Uterus (tissue), 4 donors: ENCODE data around the gene LMNB1. TPM values are rescaled to one million over a fixed set of nuclear protein-coding genes. Genes with fewer than 3 reads are reported as not detected.

ENCODE experiments used
- DNase-seq, 2 donors: peaks; one replicate each; pipeline ENCODE4 v3.0.0-alpha.2; 2019 to 2020
- H3K27ac ChIP-seq, 2 donors: fragments of 200-600 bp; sonication (generic); 1 replicate in 1 of 2; 2 replicates in 1 of 2; pipeline ENCODE4 v1.5.1; 2016 to 2018
- H3K27me3 ChIP-seq, 2 donors: fragments of 200-600 bp; sonication (generic); one replicate each; pipeline ENCODE4 v1.5.1; 2018 to 2019; ENCODE audit warnings: control low read depth in 1 of 2
- H3K36me3 ChIP-seq, 2 donors: fragments of 200-600 bp; sonication (generic); one replicate each; pipeline ENCODE4 v1.5.1; 2019; ENCODE audit warnings: control low read depth in 1 of 2
- H3K4me1 ChIP-seq, 2 donors: fragments of 200-600 bp; sonication (generic); one replicate each; pipeline ENCODE4 v1.5.1; 2018 to 2019; ENCODE audit warnings: control low read depth in 1 of 2
- H3K4me3 ChIP-seq, 2 donors: fragments of 200-600 bp; sonication (generic); 1 replicate in 1 of 2; 2 replicates in 1 of 2; pipeline ENCODE4 v1.5.1; 2018 to 2019; ENCODE audit warnings: mild to moderate bottlenecking in 1 of 2
- H3K9me3 ChIP-seq, 2 donors: fragments of 200-600 bp; sonication (generic); one replicate each; pipeline ENCODE4 v1.5.1; 2019; ENCODE audit warnings: control low read depth in 1 of 2
- CTCF ChIP-seq, 4 experiments: fragments of 200-600 bp in 2 of 4; fragments of 450-650 bp in 2 of 4; sonication (generic) in 2 of 4; IDR thresholded peaks; one replicate each; pipeline ENCODE4 v1.5.1; 2016 to 2019; ENCODE audit warnings: antibody characterized with exemption in 4 of 4, mild to moderate bottlenecking in 2 of 4, moderate library complexity in 1 of 4
- POLR2A ChIP-seq, 2 donors: fragments of 450-650 bp; IDR thresholded peaks; one replicate each; pipeline ENCODE4 v1.6.1; 2016; ENCODE audit warnings: antibody characterized with exemption in 2 of 2, mild to moderate bottlenecking in 1 of 2, moderate library complexity in 1 of 2
- intact Hi-C: fragments of 100-400 bp; cut with DNase I; formaldehyde crosslinking; loops from one replicate; pipeline ENCODE4 v1.15.1; 2023; ENCODE audit warnings: low total_unique reads
- total RNA-seq, 4 donors: library from RNA; depleted of rRNA in 3 of 4; stranded (reverse); fragments of >200 nt in 3 of 4; gene quantifications; one replicate each; pipeline versions ENCODE4 v1.1.0 to v1.2.4, GENCODE V29; 2014 to 2023
- donor health status: DM: yes; HTN: yes; CAD: no.

Gene LMNB1
- total RNA-seq, 4 donors from 2014 or later: 0.29 to 66.7 (median 3.6) TPM

DNA sequence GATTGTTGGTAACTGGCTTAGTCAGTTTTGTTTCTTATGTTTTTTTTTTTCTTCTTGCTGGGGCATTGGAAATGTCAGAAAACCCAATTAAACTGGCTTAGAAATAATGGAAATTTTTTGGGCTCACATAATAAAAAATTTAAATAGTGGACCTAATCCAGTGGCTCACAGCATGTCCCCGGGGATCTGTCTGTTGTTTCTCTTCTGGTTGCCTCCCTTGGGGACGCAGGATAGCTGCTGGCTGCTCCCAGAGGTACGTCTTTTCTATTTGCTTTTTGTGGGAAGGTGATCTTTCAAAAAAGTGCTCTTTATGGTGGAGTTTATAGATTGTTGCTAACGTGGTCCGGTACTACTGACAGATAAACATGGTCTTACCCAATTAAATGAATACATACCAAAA is 52.2 kb downstream of the LMNB1 start:
- TF ChIP-seq CTCF (IDR thresholded peaks at IDR 0.05): no peak
- Histone ChIP-seq H3K4me1 (no peaks in the 10 kb centered on the region), H3K9me3 (no peaks in the 10 kb centered on the region), H3K27ac (no peak overlapping the region), H3K4me3 (no peak overlapping the region), H3K27me3 (no peaks in the 10 kb centered on the region), H3K36me3 (no peaks in the 10 kb centered on the region)
- DNase-seq: no peak
- intact Hi-C loops: no loop called here

DNA sequence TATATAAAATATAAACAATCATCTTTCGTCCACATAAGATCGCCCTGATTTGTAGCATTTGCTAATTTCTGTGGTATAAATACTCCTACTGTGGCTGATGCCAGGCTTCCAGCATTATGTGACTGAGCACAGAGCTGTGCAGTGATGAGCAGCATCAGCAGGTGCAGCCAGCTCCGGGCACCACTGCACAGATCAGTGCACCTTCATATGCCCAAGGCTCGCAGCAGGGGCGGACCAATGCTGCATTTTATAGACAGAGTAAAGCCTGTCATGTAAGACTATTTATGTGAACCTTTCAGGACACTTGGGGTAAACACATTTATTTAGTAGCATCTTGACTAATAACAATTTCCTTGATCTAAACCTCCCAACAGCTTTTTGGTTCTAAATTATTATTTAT is 53.1 kb downstream of the LMNB1 start:
- TF ChIP-seq POLR2A (IDR thresholded peaks at IDR 0.05) (no peak), CTCF (IDR thresholded peaks at IDR 0.05) (no peak)
- no peak for DNase-seq
- no peaks in the 10 kb centered on the region for H3K4me1 ChIP-seq
- H3K4me3 ChIP-seq: no peak overlapping the region
- no peaks in the 10 kb centered on the region for H3K27me3 ChIP-seq
- intact Hi-C loops: no loop called here
- H3K36me3 ChIP-seq: no peaks in the 10 kb centered on the region
- H3K9me3 ChIP-seq: no peaks in the 10 kb centered on the region
- H3K27ac ChIP-seq: no peak overlapping the region

DNA sequence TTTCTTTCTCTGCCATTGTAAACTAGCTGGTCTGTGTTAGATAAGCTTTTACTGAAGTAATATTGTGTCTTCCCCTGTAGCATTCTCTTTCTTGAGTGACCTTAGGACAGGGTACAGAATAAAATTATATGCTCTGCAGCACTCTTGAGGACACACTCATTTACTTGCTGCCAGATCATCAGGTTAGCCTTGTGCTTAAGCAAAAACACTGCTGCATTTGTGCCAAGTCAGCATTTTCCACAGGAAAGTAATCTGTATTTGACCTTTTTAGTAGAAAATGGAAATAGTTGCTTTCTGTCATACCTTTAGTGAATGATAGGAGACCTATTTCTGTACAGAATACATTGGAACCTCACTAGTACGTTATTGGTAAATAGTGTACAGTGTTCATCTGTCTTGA is 54.2 kb downstream of the LMNB1 start:
- TF ChIP-seq CTCF (IDR thresholded peaks at IDR 0.05) (no peak), POLR2A (IDR thresholded peaks at IDR 0.05) (no peak)
- no peak for DNase-seq
- H3K36me3 ChIP-seq: no peaks in the 10 kb centered on the region
- H3K27me3 ChIP-seq: no peaks in the 10 kb centered on the region
- no peak overlapping the region for H3K4me3 ChIP-seq
- no peak overlapping the region for H3K27ac ChIP-seq
- no peaks in the 10 kb centered on the region for H3K4me1 ChIP-seq
- H3K9me3 ChIP-seq: no peaks in the 10 kb centered on the region
- intact Hi-C loops: no loop called here

DNA sequence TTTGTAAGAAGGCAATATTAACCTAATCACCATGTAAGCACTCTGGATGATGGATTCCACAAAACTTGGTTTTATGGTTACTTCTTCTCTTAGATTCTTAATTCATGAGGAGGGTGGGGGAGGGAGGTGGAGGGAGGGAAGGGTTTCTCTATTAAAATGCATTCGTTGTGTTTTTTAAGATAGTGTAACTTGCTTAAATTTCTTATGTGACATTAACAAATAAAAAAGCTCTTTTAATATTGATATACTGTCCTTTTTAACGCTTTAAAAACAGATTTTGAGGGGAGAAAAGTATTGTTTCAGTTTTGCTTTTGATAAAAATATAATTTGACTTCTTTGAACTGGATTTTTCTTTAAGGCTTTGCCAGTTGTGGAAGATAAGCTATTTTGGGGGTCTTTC is 59.8 kb downstream of the LMNB1 start:
- no peaks in the 10 kb centered on the region for H3K36me3 ChIP-seq
- no peaks in the 10 kb centered on the region for H3K4me1 ChIP-seq
- intact Hi-C loops: no loop called here
- H3K9me3 ChIP-seq: no peaks in the 10 kb centered on the region
- TF ChIP-seq CTCF (IDR thresholded peaks at IDR 0.05) (no peak), POLR2A (IDR thresholded peaks at IDR 0.05) (no peak)
- no peak overlapping the region for H3K27ac ChIP-seq
- H3K4me3 ChIP-seq: no peak overlapping the region
- no peaks in the 10 kb centered on the region for H3K27me3 ChIP-seq
- DNase-seq: no peak

DNA sequence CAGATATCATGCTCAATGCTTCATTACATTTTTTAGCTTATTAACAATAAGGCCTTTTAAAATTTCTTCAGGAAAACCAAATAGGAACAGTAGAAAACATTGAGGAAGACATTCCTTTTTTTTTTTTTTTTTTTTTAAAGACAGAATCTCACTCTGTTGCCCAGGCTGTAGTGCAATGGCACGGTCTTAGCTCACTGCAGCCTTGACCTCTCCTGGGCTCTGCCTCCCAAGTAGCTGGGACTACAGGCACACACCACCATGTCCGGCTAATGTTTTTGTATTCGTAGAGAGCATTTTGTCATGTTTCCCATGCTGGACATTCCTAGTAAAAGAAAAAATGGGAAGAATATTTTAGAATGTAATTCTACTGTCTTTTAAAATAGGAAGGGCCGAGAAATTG is 60.3 kb downstream of the LMNB1 start:
- Histone ChIP-seq H3K4me1 (no peaks in the 10 kb centered on the region), H3K9me3 (no peaks in the 10 kb centered on the region), H3K4me3 (no peak overlapping the region), H3K36me3 (no peaks in the 10 kb centered on the region), H3K27ac (no peak overlapping the region), H3K27me3 (no peaks in the 10 kb centered on the region)
- DNase-seq: no peak
- intact Hi-C loops: no loop called here
- TF ChIP-seq CTCF (IDR thresholded peaks at IDR 0.05) (no peak), POLR2A (IDR thresholded peaks at IDR 0.05) (no peak)
